Kidney (tissue), 14 donors: Measurements from ENCODE around the gene CCDC85C. TPM values are rescaled to one million over a fixed set of nuclear protein-coding genes. Genes with fewer than 3 reads are reported as not detected.

Source experiments
- DNase-seq, 5 donors: peaks; one replicate each; pipeline ENCODE4 v3.0.0-alpha.2; 2013 to 2020
- FAIRE-seq: peaks from 2 replicates; lab custom pipeline; 2012; peaks lifted over from hg19 to GRCh38; lab: Jason Lieb, UNC
- H3K27ac ChIP-seq, 2 donors: one replicate each; pipeline ENCODE4 v1.7.0; 2013; ENCODE audit warnings: low read depth in 2 of 2, low read length in 2 of 2, inconsistent platforms in 1 of 2
- H3K27me3 ChIP-seq: one replicate; pipeline ENCODE4 v1.7.1; 2013; ENCODE audit warnings: low read length, inconsistent platforms; ENCODE audit not compliant: control insufficient read depth, insufficient read depth
- H3K36me3 ChIP-seq, 3 donors: one replicate each; pipeline versions ENCODE4 v1.7.0 to v1.7.1; 2013; ENCODE audit warnings: low read length in 3 of 3, control low read depth in 1 of 3, inconsistent platforms in 1 of 3; ENCODE audit not compliant: insufficient read depth in 3 of 3, control insufficient read depth in 2 of 3
- H3K4me1 ChIP-seq, 3 donors: one replicate each; pipeline versions ENCODE4 v1.7.0 to v1.7.1; 2013; ENCODE audit warnings: low read length in 3 of 3, inconsistent platforms in 1 of 3, low read depth in 1 of 3; ENCODE audit not compliant: control insufficient read depth in 2 of 3, insufficient read depth in 2 of 3
- H3K4me3 ChIP-seq, 3 donors: one replicate each; pipeline versions ENCODE4 v1.7.0 to v1.8.1; 2013; ENCODE audit warnings: low read length in 3 of 3, control low read depth in 1 of 3, inconsistent platforms in 1 of 3
- H3K9ac ChIP-seq, 3 donors: one replicate each; pipeline versions ENCODE4 v1.7.0 to v1.7.1; 2013; ENCODE audit warnings: low read length in 3 of 3, control low read depth in 1 of 3, inconsistent platforms in 1 of 3
- H3K9me3 ChIP-seq, 3 donors: one replicate each; pipeline versions ENCODE4 v1.7.0 to v1.7.1; 2013; ENCODE audit warnings: low read length in 3 of 3, control low read depth in 1 of 3, inconsistent platforms in 1 of 3; ENCODE audit not compliant: control insufficient read depth in 2 of 3, insufficient read depth in 1 of 3
- intact Hi-C: fragments of 100-400 bp; cut with DNase I; formaldehyde crosslinking; loops from one replicate; pipeline ENCODE4 v1.11.1; 2022
- polyA plus RNA-seq: library from polyadenylated mRNA; stranded (reverse); fragments of 350-450 nt; fragmentation: Illumina TruSeq; extraction: RNeasy Lipid Tissue Mini Kit (QIAGEN cat#74804); gene quantifications from one replicate; pipeline ENCODE4 v1.2.3, GENCODE V29; 2014; ENCODE audit warnings: low read depth, low replicate concordance; ENCODE audit not compliant: insufficient read depth
- total RNA-seq: library from RNA; stranded (reverse); fragmentation: NEBNext Ultra II Directional; extraction: Animal tissue kit (Norgen Biotek cat#: 25700); gene quantifications from one replicate; pipeline ENCODE4 v1.2.1, GENCODE V29; 2021
- TF ChIP-seq, protein P1 (sequence below): IDR thresholded peaks from 3 replicates; pipeline ENCODE4 v1.5.1; 2012; ENCODE audit warnings: mild to moderate bottlenecking, moderate library complexity, borderline replicate concordance; ENCODE audit not compliant: insufficient read depth; ENCODE audit errors: extremely low read depth
- donor health status: control.
- donor health status: control.
- donor health status: control.
- donor health status: control.
- donor health status: control.
- donor health status: DM: yes; HTN: yes; CAD: no.
- donor health status: Normal renal cell carcinoma (clear cell type).

CCDC85C gene
- total and polyA plus RNA-seq, 2 donors from 2014 or later: 14.7 to 21.4 TPM

DNA sequence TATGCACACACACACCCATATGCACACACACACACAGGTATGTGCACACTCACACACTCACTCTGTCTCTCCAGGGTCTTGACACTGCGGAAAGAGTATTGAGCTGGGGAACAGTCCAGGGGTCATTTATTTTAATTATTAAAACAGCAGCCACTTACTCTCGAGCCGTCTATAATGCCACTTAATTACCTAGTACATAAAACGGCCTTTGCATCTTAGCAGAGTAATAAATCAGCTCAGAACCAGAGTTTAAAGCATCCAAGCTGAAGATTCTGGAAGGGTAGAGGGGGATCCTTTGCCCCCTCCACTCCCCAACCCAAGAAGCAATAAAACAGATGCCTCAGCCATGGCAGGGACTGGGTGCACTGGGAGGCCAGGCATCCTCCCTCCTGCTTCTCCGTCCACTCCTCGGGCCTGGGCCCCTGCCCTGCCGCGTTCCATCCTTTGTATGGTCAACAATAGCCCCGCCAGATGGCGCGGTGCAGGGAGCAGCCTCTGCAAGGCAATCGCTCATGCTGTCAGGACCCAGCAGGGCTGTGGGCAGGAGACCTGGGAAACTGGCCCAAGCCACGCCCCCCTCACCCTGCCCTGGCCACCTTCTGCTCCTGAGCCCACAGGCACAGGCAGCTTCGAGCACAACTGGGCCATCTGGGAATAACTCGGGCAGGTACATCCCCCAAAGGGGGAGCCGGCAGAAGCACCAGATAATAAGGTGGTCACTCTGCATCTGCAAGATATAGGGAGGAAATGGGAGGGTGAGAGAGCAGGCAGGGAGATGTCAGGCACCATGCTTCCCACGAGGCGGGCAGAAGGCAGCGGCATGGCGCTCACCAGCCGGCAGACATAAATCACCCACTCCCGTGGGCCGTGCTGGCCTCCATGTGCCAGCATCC lies 40.9 kb downstream of the CCDC85C start:
- peak; percentile 91 to 95 (median 94) for DNase-seq
- intact Hi-C loops: no loop called here
- TF ChIP-seq, protein P1, sequence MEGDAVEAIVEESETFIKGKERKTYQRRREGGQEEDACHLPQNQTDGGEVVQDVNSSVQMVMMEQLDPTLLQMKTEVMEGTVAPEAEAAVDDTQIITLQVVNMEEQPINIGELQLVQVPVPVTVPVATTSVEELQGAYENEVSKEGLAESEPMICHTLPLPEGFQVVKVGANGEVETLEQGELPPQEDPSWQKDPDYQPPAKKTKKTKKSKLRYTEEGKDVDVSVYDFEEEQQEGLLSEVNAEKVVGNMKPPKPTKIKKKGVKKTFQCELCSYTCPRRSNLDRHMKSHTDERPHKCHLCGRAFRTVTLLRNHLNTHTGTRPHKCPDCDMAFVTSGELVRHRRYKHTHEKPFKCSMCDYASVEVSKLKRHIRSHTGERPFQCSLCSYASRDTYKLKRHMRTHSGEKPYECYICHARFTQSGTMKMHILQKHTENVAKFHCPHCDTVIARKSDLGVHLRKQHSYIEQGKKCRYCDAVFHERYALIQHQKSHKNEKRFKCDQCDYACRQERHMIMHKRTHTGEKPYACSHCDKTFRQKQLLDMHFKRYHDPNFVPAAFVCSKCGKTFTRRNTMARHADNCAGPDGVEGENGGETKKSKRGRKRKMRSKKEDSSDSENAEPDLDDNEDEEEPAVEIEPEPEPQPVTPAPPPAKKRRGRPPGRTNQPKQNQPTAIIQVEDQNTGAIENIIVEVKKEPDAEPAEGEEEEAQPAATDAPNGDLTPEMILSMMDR: peak; percentile 59
- Histone ChIP-seq H3K27me3 (no peaks in the 10 kb centered on the region), H3K4me1 (peaks cover 9 to 53% (median 51%) of the 10 kb centered on the region in 3 donors), H3K4me3 (no peak overlapping the region), H3K9ac (no peak overlapping the region), H3K9me3 (no peaks in the 10 kb centered on the region), H3K27ac (no peak overlapping the region), H3K36me3 (no peaks in the 10 kb centered on the region)
- FAIRE-seq: no peak

GRCh38 chr14:99561864-99562263 lies 42.1 kb downstream of the CCDC85C start:
- DNase-seq (peak in 2 of 5 donors; percentile 61 to 90), FAIRE-seq (no peak)
- Histone ChIP-seq H3K4me1 (peaks cover 9 to 52% (median 48%) of the 10 kb centered on the region in 3 donors), H3K36me3 (no peaks in the 10 kb centered on the region), H3K27ac (peak overlapping the region in 1 of 2 donors; percentile 17), H3K9ac (no peak overlapping the region), H3K9me3 (no peaks in the 10 kb centered on the region), H3K27me3 (no peaks in the 10 kb centered on the region), H3K4me3 (no peak overlapping the region)
- TF ChIP-seq, protein P1: no peak
- intact Hi-C loops: no loop called here

DNA sequence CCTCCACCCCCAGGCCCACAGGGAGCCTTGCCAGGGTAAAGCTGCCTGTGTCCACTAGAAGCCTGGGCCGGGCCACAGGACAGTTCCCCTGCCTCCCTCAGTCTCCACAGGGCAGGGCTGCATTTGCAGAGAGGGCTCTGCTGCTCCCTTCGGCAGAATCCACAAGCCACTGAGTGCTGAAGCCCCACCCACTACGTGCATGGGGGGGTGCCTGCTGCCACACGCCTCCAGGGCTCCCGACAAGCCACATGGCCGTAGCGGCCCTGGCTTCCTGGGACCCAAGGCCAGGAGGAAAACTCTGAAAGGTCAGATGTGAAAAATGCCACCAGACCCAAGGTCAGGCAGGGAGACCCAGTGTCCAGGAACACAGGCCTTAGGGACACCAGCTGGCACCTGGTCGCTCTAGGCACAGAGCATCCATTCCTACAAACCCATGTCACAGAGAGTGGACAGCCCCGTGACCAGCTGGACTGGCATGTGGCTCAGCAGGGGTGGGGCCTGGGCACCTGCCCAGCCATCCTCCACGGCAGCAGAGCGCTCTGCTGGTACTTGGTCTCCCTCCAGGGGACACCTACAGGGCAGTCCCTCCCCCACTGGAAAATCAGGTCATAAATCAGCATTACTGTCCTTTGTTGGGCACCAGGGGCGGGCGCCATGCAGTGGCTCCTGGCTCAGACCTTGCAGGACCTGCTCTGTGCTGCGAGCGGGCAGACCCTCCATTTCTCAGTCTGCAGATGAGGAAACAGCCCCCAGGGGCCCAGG lies 42.9 kb downstream of the CCDC85C start:
- intact Hi-C loops: no loop called here
- H3K9me3 ChIP-seq: no peaks in the 10 kb centered on the region
- DNase-seq (peak in 2 of 5 donors; percentile 65 to 90), FAIRE-seq (no peak)
- no peaks in the 10 kb centered on the region for H3K27me3 ChIP-seq
- H3K4me1 ChIP-seq: peaks cover 8 to 46% (median 44%) of the 10 kb centered on the region in 3 donors
- H3K9ac ChIP-seq: peak overlapping the region in 1 of 3 donors; percentile 41
- no peak overlapping the region for H3K4me3 ChIP-seq
- TF ChIP-seq, protein P1: no peak
- H3K27ac ChIP-seq: peak overlapping the region in 1 of 2 donors; percentile 47
- H3K36me3 ChIP-seq: no peaks in the 10 kb centered on the region
